Mesothelial cell of epicardium (in vitro differentiated cells): ENCODE measurements around the gene SEMA3F. TPM values are rescaled to one million over a fixed set of nuclear protein-coding genes. Genes with fewer than 3 reads are reported as not detected.

Source experiments
- DNase-seq, 2 experiments: peaks; one replicate each; pipeline ENCODE4 v3.0.0; 2021; ENCODE audit warnings: low spot score in 2 of 2; ENCODE audit not compliant: unreplicated experiment in 2 of 2
- H3K27ac Mint-ChIP-seq: 2 replicates; pipeline ENCODE4 v1.8.0; 2021; ENCODE audit warnings: mixed read lengths
- H3K27me3 Mint-ChIP-seq: 2 replicates; pipeline ENCODE4 v1.8.0; 2021; ENCODE audit warnings: low read depth, mixed read lengths
- H3K36me3 Mint-ChIP-seq: 2 replicates; pipeline ENCODE4 v1.8.0; 2021; ENCODE audit warnings: mixed read lengths
- H3K4me1 Mint-ChIP-seq: 2 replicates; pipeline ENCODE4 v1.8.0; 2021; ENCODE audit warnings: mixed read lengths
- H3K4me3 Mint-ChIP-seq: 2 replicates; pipeline ENCODE4 v1.8.0; 2021; ENCODE audit warnings: mild to moderate bottlenecking, moderate library complexity, mixed read lengths
- H3K9me3 Mint-ChIP-seq: 2 replicates; pipeline ENCODE4 v1.8.0; 2021; ENCODE audit warnings: mixed read lengths
- CTCF ChIP-seq: fragments of 200-600 bp; sonication (generic); IDR thresholded peaks from one replicate; pipeline ENCODE4 v1.5.0; 2021; ENCODE audit warnings: antibody characterized with exemption; ENCODE audit not compliant: unreplicated experiment
- total RNA-seq: library from RNA; stranded (reverse); gene quantifications from 3 replicates; pipeline ENCODE4 v1.2.1, GENCODE V29; 2021

Gene SEMA3F
- total RNA-seq, 1 donor from 2014 or later = 99.1 TPM

- Mint-ChIP-seq H3K4me3 (no peak overlapping the region), H3K9me3 (no peaks in the 10 kb centered on the region), H3K27me3 (peaks cover 2% of the 10 kb centered on the region), H3K27ac (no peak overlapping the region), H3K4me1 (peaks cover 34% of the 10 kb centered on the region), H3K36me3 (peaks cover 6% of the 10 kb centered on the region)
- no peak for DNase-seq
- no peak for TF ChIP-seq CTCF
Observed at GRCh38 chr3:50169858-50170257, 14.7 kb downstream of the SEMA3F start.

GRCh38 chr3:50170689-50171088 is 15.6 kb downstream of the SEMA3F start:
- Mint-ChIP-seq H3K27ac (no peak overlapping the region), H3K4me3 (no peak overlapping the region)
- no peak for DNase-seq

GRCh38 chr3:50171540-50172301 is 16.6 kb downstream of the SEMA3F start:
- H3K36me3 Mint-ChIP-seq = peaks cover 10% of the 10 kb centered on the region
- no peaks in the 10 kb centered on the region for H3K9me3 Mint-ChIP-seq
- TF ChIP-seq CTCF = no peak
- no peak overlapping the region for H3K27ac Mint-ChIP-seq
- peaks cover 5% of the 10 kb centered on the region for H3K27me3 Mint-ChIP-seq
- H3K4me3 Mint-ChIP-seq = no peak overlapping the region
- no peak for DNase-seq
- H3K4me1 Mint-ChIP-seq = peaks cover 15% of the 10 kb centered on the region

More at GRCh38 chr3:50170689-50171088, 15.6 kb downstream of the SEMA3F start:
- peaks cover 7% of the 10 kb centered on the region for H3K36me3 Mint-ChIP-seq
- peaks cover 25% of the 10 kb centered on the region for H3K4me1 Mint-ChIP-seq
- no peak for TF ChIP-seq CTCF
- H3K9me3 Mint-ChIP-seq = no peaks in the 10 kb centered on the region
- H3K27me3 Mint-ChIP-seq = peaks cover 3% of the 10 kb centered on the region

- Mint-ChIP-seq H3K4me1 (peaks cover 7% of the 10 kb centered on the region), H3K27me3 (peaks cover 5% of the 10 kb centered on the region)
Observed at GRCh38 chr3:50172626-50173220, 17.6 kb downstream of the SEMA3F start.

More at GRCh38 chr3:50172626-50173220, 17.6 kb downstream of the SEMA3F start:
- no peak for DNase-seq
- Mint-ChIP-seq H3K4me3 (no peak overlapping the region), H3K27ac (no peak overlapping the region), H3K9me3 (no peaks in the 10 kb centered on the region), H3K36me3 (peaks cover 17% of the 10 kb centered on the region)
- no peak for TF ChIP-seq CTCF
